DOHH2 (cell line): ENCODE measurements around the gene HLA-E.

Experiments used
- H3F3A ChIP-seq: fragments of 200-600 bp; sonication (generic), shearing (Covaris generic); 2 replicates; pipeline ENCODE4 v1.6.0; 2016; ENCODE audit warnings: antibody characterized with exemption, mild to moderate bottlenecking; ENCODE audit not compliant: control insufficient read depth, insufficient read depth
- H3K27ac ChIP-seq: fragments of 200-600 bp; sonication (generic); 2 replicates; pipeline ENCODE4 v1.5.1; 2014; ENCODE audit warnings: low read depth, mild to moderate bottlenecking, low read length, moderate library complexity
- H3K27me3 ChIP-seq: fragments of 200-600 bp; sonication (generic); 2 replicates; pipeline ENCODE4 v1.6.1; 2014; ENCODE audit warnings: mild to moderate bottlenecking, low read length, mixed read lengths; ENCODE audit not compliant: control insufficient read depth
- H3K36me3 ChIP-seq: fragments of 200-600 bp; sonication (generic); 2 replicates; pipeline ENCODE4 v1.6.1; 2014; ENCODE audit warnings: mild to moderate bottlenecking, low read length, moderate library complexity, mixed read lengths; ENCODE audit not compliant: control insufficient read depth
- H3K4me1 ChIP-seq: fragments of 200-600 bp; sonication (generic); 2 replicates; pipeline ENCODE4 v1.6.1; 2014; ENCODE audit warnings: mild to moderate bottlenecking, low read length, mixed read lengths; ENCODE audit not compliant: control insufficient read depth
- H3K4me2 ChIP-seq: fragments of 200-600 bp; sonication (generic); 2 replicates; pipeline ENCODE4 v1.6.0; 2014; ENCODE audit warnings: mild to moderate bottlenecking, low read length, moderate library complexity
- H3K4me3 ChIP-seq: fragments of 200-600 bp; sonication (generic); 2 replicates; pipeline ENCODE4 v1.5.1; 2014; ENCODE audit warnings: mild to moderate bottlenecking, low read length, mixed read lengths
- H3K79me2 ChIP-seq: fragments of 200-600 bp; sonication (generic); 2 replicates; pipeline ENCODE4 v1.6.1; 2014; ENCODE audit warnings: mild to moderate bottlenecking, low read length, mixed read lengths; ENCODE audit not compliant: control insufficient read depth
- H3K9me2 ChIP-seq: fragments of 200-600 bp; sonication (generic); replicated peaks from 2 replicates; pipeline ENCODE4 v1.6.1; 2014; ENCODE audit warnings: mild to moderate bottlenecking, low read length, mixed read lengths; ENCODE audit not compliant: control insufficient read depth
- H3K9me3 ChIP-seq: fragments of 200-600 bp; sonication (generic); 2 replicates; pipeline ENCODE4 v1.6.1; 2014; ENCODE audit warnings: antibody characterized with exemption, low read length, mixed read lengths; ENCODE audit not compliant: control insufficient read depth, insufficient read depth
- H4K20me1 ChIP-seq: fragments of 200-600 bp; sonication (generic); 2 replicates; pipeline ENCODE4 v1.6.0; 2014; ENCODE audit warnings: low read depth, mild to moderate bottlenecking, antibody characterized with exemption, low read length, moderate library complexity; ENCODE audit not compliant: control insufficient read depth, insufficient read depth
- CTCF ChIP-seq: fragments of 200-600 bp; sonication (generic); IDR thresholded peaks from one replicate; pipeline ENCODE4 v1.5.1; 2014; ENCODE audit warnings: antibody characterized with exemption, mild to moderate bottlenecking, low read depth, low read length; ENCODE audit not compliant: poor library complexity, severe bottlenecking
- EZH2phosphoT487 ChIP-seq: fragments of 200-600 bp; sonication (generic); IDR thresholded peaks from 2 replicates; pipeline ENCODE4 v1.6.1; 2017; ENCODE audit warnings: borderline replicate concordance, mild to moderate bottlenecking, antibody characterized with exemption, low read length, moderate library complexity, mixed read lengths

The HLA-E gene

DNA sequence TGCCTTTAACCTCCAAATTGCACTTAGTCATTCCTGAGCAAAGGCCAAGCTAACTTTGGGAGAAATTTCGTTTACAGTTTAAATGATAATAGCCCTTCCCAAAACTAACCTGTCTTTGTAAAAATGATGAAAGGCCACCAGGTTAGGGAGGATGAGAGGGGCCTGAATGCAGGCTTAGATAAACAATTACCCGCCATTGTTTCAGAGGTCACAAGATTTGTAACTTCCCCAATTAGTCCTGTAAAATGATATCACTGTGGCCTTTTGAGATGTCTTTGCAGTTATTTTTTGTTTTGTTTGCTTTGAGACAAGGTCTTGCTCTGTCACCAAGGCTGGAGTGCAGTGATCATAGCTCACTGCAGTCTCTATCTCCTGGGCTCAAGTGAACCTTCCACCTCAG lies 40.7 kb downstream of the HLA-E start:
- TF ChIP-seq EZH2phosphoT487 (no peak), CTCF (no peak)
- Histone ChIP-seq H3K4me1 (peaks cover 16% of the 10 kb centered on the region), H3F3A (no peaks in the 10 kb centered on the region), H3K4me3 (no peak overlapping the region), H4K20me1 (no peaks in the 10 kb centered on the region), H3K9me2 (no peaks in the 10 kb centered on the region), H3K27ac (no peak overlapping the region), H3K9me3 (no peaks in the 10 kb centered on the region), H3K79me2 (no peaks in the 10 kb centered on the region), H3K4me2 (no peak overlapping the region), H3K27me3 (peaks cover 23% of the 10 kb centered on the region), H3K36me3 (no peaks in the 10 kb centered on the region)

- H3K27me3 ChIP-seq, result peaks cover 19% of the 10 kb centered on the region
- no peaks in the 10 kb centered on the region for H3K9me3 ChIP-seq
- H3K27ac ChIP-seq, result no peak overlapping the region
- no peak overlapping the region for H3K4me3 ChIP-seq
- H3K9me2 ChIP-seq, result no peaks in the 10 kb centered on the region
- no peak overlapping the region for H3K4me2 ChIP-seq
- H3F3A ChIP-seq, result no peaks in the 10 kb centered on the region
- TF ChIP-seq CTCF, result no peak
- no peak for TF ChIP-seq EZH2phosphoT487
- no peaks in the 10 kb centered on the region for H3K79me2 ChIP-seq
- no peaks in the 10 kb centered on the region for H4K20me1 ChIP-seq
- H3K4me1 ChIP-seq, result peaks cover 6% of the 10 kb centered on the region; the same call in 1 of the 2 replicates
- no peaks in the 10 kb centered on the region for H3K36me3 ChIP-seq
Observed at GRCh38 chr6:30533460-30534294, 44.4 kb downstream of the HLA-E start.

DNA sequence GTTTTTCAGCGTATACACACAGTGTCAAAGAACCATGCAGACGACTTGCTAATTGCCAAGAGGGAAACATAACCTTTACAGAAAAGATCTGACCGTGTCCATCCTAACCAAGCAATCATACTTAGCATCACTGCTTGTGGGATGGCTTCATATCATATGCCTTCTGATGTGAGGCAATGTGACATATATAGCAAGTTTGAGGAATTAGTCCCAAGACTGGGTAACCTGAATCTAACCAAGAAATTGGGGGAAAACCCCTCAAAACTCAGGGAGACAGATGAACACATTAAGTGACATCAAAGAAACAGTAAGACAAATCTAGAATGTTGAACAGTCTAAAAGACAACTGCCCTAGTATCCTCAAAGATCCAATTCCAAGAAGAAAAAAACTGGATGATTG lies 48.6 kb downstream of the HLA-E start:
- no peaks in the 10 kb centered on the region for H3K79me2 ChIP-seq
- no peaks in the 10 kb centered on the region for H3K9me2 ChIP-seq
- H4K20me1 ChIP-seq, result no peaks in the 10 kb centered on the region
- H3K4me1 ChIP-seq, result peaks cover 13% of the 10 kb centered on the region
- H3K9me3 ChIP-seq, result no peaks in the 10 kb centered on the region
- no peak overlapping the region for H3K4me3 ChIP-seq
- TF ChIP-seq CTCF (no peak), EZH2phosphoT487 (no peak)
- no peaks in the 10 kb centered on the region; the same call in 1 of the 2 replicates for H3F3A ChIP-seq
- H3K36me3 ChIP-seq, result no peaks in the 10 kb centered on the region
- H3K27ac ChIP-seq, result no peak overlapping the region
- H3K27me3 ChIP-seq, result 0 out of 2 replicates have a peak, but pooled peaks cover 2% of the 10 kb centered on the region
- no peak overlapping the region for H3K4me2 ChIP-seq
